Loucy (cell line): Measurements from ENCODE around the gene SLC2A1.

ENCODE experiments used
- H2AFZ ChIP-seq: fragments of 200-600 bp; sonication (generic); 2 replicates; pipeline ENCODE4 v1.6.0; 2016; ENCODE audit warnings: antibody characterized with exemption, mild to moderate bottlenecking, low read length, moderate library complexity
- H3F3A ChIP-seq: fragments of 200-600 bp; 2 replicates; pipeline ENCODE4 v1.6.0; 2016; ENCODE audit warnings: antibody characterized with exemption, low read depth, mild to moderate bottlenecking
- H3K27me3 ChIP-seq: fragments of 200-600 bp; sonication (generic); 2 replicates; pipeline ENCODE4 v1.6.1; 2014; ENCODE audit warnings: low read length, mild to moderate bottlenecking; ENCODE audit not compliant: insufficient read depth, poor library complexity, severe bottlenecking
- H3K36me3 ChIP-seq: fragments of 200-600 bp; sonication (generic); 2 replicates; pipeline ENCODE4 v1.6.1; 2016; ENCODE audit warnings: low read length; ENCODE audit not compliant: insufficient read depth
- H3K4me1 ChIP-seq: fragments of 200-600 bp; sonication (generic); 2 replicates; pipeline ENCODE4 v1.5.1; 2014; ENCODE audit warnings: low read length, mild to moderate bottlenecking; ENCODE audit not compliant: insufficient read depth, poor library complexity, severe bottlenecking
- H3K4me2 ChIP-seq: fragments of 200-600 bp; sonication (generic); 2 replicates; pipeline ENCODE4 v1.6.0; 2014; ENCODE audit warnings: antibody characterized with exemption, low read length, low read depth, mild to moderate bottlenecking; ENCODE audit not compliant: poor library complexity, severe bottlenecking
- H3K4me3 ChIP-seq: fragments of 200-600 bp; sonication (generic); 2 replicates; pipeline ENCODE4 v1.5.1; 2014; ENCODE audit warnings: low read length, mild to moderate bottlenecking, mixed read lengths; ENCODE audit not compliant: poor library complexity, severe bottlenecking
- H3K79me2 ChIP-seq: fragments of 200-600 bp; sonication (generic); 2 replicates; pipeline ENCODE4 v1.6.1; 2014; ENCODE audit warnings: low read length; ENCODE audit not compliant: insufficient read depth
- H3K9ac ChIP-seq: fragments of 200-600 bp; sonication (generic); 2 replicates; pipeline ENCODE4 v1.6.0; 2014; ENCODE audit warnings: mild to moderate bottlenecking, low read depth, low read length, moderate library complexity; ENCODE audit not compliant: poor library complexity, severe bottlenecking
- H3K9me2 ChIP-seq: fragments of 200-600 bp; sonication (generic); replicated peaks from 2 replicates; pipeline ENCODE4 v1.6.1; 2016; ENCODE audit warnings: low read depth, low read length, mixed read lengths
- H3K9me3 ChIP-seq: fragments of 200-600 bp; sonication (generic); 2 replicates; pipeline ENCODE4 v1.6.1; 2014; ENCODE audit warnings: mild to moderate bottlenecking, antibody characterized with exemption, low read length, low read depth; ENCODE audit not compliant: insufficient read depth
- H4K20me1 ChIP-seq: fragments of 200-600 bp; sonication (generic); 2 replicates; pipeline ENCODE4 v1.6.0; 2014; ENCODE audit warnings: antibody characterized with exemption, low read length, mild to moderate bottlenecking; ENCODE audit not compliant: insufficient read depth, poor library complexity, severe bottlenecking
- CTCF ChIP-seq: fragments of 200-600 bp; sonication (generic); conservative IDR thresholded peaks from 2 replicates; pipeline ENCODE4 v1.5.1; 2014; ENCODE audit warnings: mild to moderate bottlenecking, antibody characterized with exemption, low read length
- EZH2phosphoT487 ChIP-seq: fragments of 200-600 bp; IDR thresholded peaks from 2 replicates; pipeline ENCODE4 v1.6.1; 2018; ENCODE audit warnings: antibody characterized with exemption, mild to moderate bottlenecking, moderate library complexity, borderline replicate concordance

SLC2A1 gene

GRCh38 chr1:42930178-42931107 lies 28.2 kb downstream of the SLC2A1 start:
- H4K20me1 ChIP-seq = peaks cover 24% of the 10 kb centered on the region

GRCh38 chr1:42929434-42930177 lies 29.1 kb downstream of the SLC2A1 start:
- H3K9me2 ChIP-seq = no peaks in the 10 kb centered on the region
- H4K20me1 ChIP-seq = peaks cover 19% of the 10 kb centered on the region
- H3F3A ChIP-seq = peaks cover 12% of the 10 kb centered on the region; the same call in 1 of the 2 replicates
- peaks cover 44% of the 10 kb centered on the region for H3K4me1 ChIP-seq
- no peak overlapping the region for H3K9ac ChIP-seq
- no peak overlapping the region for H3K4me3 ChIP-seq
- H2AFZ ChIP-seq = no peak overlapping the region
- TF ChIP-seq EZH2phosphoT487 (no peak), CTCF (no peak)
- peaks cover 42% of the 10 kb centered on the region; the same call in 1 of the 2 replicates for H3K79me2 ChIP-seq
- no peak overlapping the region for H3K4me2 ChIP-seq
- no peaks in the 10 kb centered on the region for H3K27me3 ChIP-seq
- H3K36me3 ChIP-seq = peaks cover 75% of the 10 kb centered on the region
- H3K9me3 ChIP-seq = no peaks in the 10 kb centered on the region

More at GRCh38 chr1:42930178-42931107, 28.2 kb downstream of the SLC2A1 start:
- Histone ChIP-seq H3F3A (peaks cover 12% of the 10 kb centered on the region; the same call in 1 of the 2 replicates), H3K79me2 (peaks cover 51% of the 10 kb centered on the region; the same call in 1 of the 2 replicates), H2AFZ (no peak overlapping the region), H3K4me3 (peak overlapping the region; percentile 12), H3K9me3 (no peaks in the 10 kb centered on the region), H3K9ac (peak overlapping the region; percentile 66), H3K36me3 (peaks cover 79% of the 10 kb centered on the region), H3K9me2 (no peaks in the 10 kb centered on the region), H3K27me3 (no peaks in the 10 kb centered on the region), H3K4me2 (peak overlapping the region; percentile 89), H3K4me1 (peaks cover 38% of the 10 kb centered on the region)
- TF ChIP-seq CTCF = no peak
- TF ChIP-seq EZH2phosphoT487 = no peak

GRCh38 chr1:42928859-42929258 lies 29.8 kb downstream of the SLC2A1 start:
- Histone ChIP-seq H3K36me3 (peaks cover 68% of the 10 kb centered on the region), H2AFZ (no peak overlapping the region), H3K79me2 (peaks cover 35% of the 10 kb centered on the region; the same call in 1 of the 2 replicates), H3K4me3 (no peak overlapping the region), H3K9me3 (no peaks in the 10 kb centered on the region), H3K27me3 (no peaks in the 10 kb centered on the region), H3K9me2 (no peaks in the 10 kb centered on the region), H4K20me1 (peaks cover 19% of the 10 kb centered on the region), H3F3A (peaks cover 12% of the 10 kb centered on the region; the same call in 1 of the 2 replicates), H3K4me1 (peaks cover 41% of the 10 kb centered on the region), H3K4me2 (no peak overlapping the region), H3K9ac (no peak overlapping the region)
- no peak for TF ChIP-seq CTCF
